Mesenchymal stem cell (in vitro differentiated cells and primary cell): ENCODE data around the gene SLC25A29.
A peak's percentile ranks its signal among the peaks of the same experiment; 100 is the strongest.

Experiments used
- DNase-seq: peaks from one replicate; pipeline ENCODE4 v3.0.0-alpha.2; 2013
- H2AFZ ChIP-seq: one replicate; pipeline ENCODE4 v1.6.1; 2013; ENCODE audit warnings: low read depth, mild to moderate bottlenecking, control low read depth, inconsistent platforms, low read length, moderate library complexity
- H2AK5ac ChIP-seq: 2 replicates; pipeline ENCODE4 v1.6.1; 2013; ENCODE audit warnings: low read length, moderate library complexity, mild to moderate bottlenecking, inconsistent platforms; ENCODE audit not compliant: severe bottlenecking
- H2BK120ac ChIP-seq: one replicate; pipeline ENCODE4 v1.6.1; 2013; ENCODE audit warnings: low read depth, mild to moderate bottlenecking, inconsistent platforms, low read length, moderate library complexity
- H2BK12ac ChIP-seq, 2 experiments: one replicate each; pipeline ENCODE4 v1.6.1; 2013; ENCODE audit warnings: inconsistent platforms in 2 of 2, low read length in 2 of 2, mild to moderate bottlenecking in 2 of 2, moderate library complexity in 2 of 2, control low read depth in 1 of 2
- H2BK15ac ChIP-seq: one replicate; pipeline ENCODE4 v1.6.1; 2013; ENCODE audit warnings: mild to moderate bottlenecking, low read depth, inconsistent platforms; ENCODE audit not compliant: poor library complexity, severe bottlenecking
- H2BK5ac ChIP-seq: 2 replicates; pipeline ENCODE4 v1.6.1; 2013; ENCODE audit warnings: low read depth, mild to moderate bottlenecking, low read length, control low read depth, inconsistent platforms; ENCODE audit not compliant: poor library complexity, severe bottlenecking
- H3K14ac ChIP-seq, 2 experiments: one replicate each; pipeline ENCODE4 v1.6.1; 2013; ENCODE audit warnings: inconsistent platforms in 2 of 2, low read length in 2 of 2, control low read depth in 1 of 2, mild to moderate bottlenecking in 1 of 2, moderate library complexity in 1 of 2
- H3K18ac ChIP-seq, 2 experiments: one replicate each; pipeline ENCODE4 v1.6.1; 2013; ENCODE audit warnings: inconsistent platforms in 2 of 2, low read length in 2 of 2, control low read depth in 1 of 2, low read depth in 1 of 2, mild to moderate bottlenecking in 1 of 2
- H3K23ac ChIP-seq, 2 experiments: one replicate each; pipeline ENCODE4 v1.6.1; 2013; ENCODE audit warnings: inconsistent platforms in 2 of 2, low read length in 2 of 2, mild to moderate bottlenecking in 2 of 2, moderate library complexity in 2 of 2, control low read depth in 1 of 2
- H3K27ac ChIP-seq: 2 replicates; pipeline ENCODE4 v1.5.1; 2013; ENCODE audit warnings: mild to moderate bottlenecking, moderate library complexity, low read length, control low read depth, inconsistent platforms; ENCODE audit not compliant: poor library complexity, severe bottlenecking
- H3K27me3 ChIP-seq, 2 experiments: 2 replicates each; pipeline versions ENCODE4 v1.6.1 to v1.7.0; 2013; ENCODE audit warnings: low read length in 2 of 2, mild to moderate bottlenecking in 2 of 2, moderate library complexity in 2 of 2, control low read depth in 1 of 2, inconsistent platforms in 1 of 2; ENCODE audit not compliant: control insufficient read depth in 1 of 2, insufficient read depth in 1 of 2
- H3K36me3 ChIP-seq, 2 experiments: 2 replicates each; pipeline versions ENCODE4 v1.6.1 to v1.7.0; 2013; ENCODE audit warnings: low read length in 2 of 2, control low read depth in 1 of 2, inconsistent platforms in 1 of 2, low read depth in 1 of 2, mild to moderate bottlenecking in 1 of 2; ENCODE audit not compliant: insufficient read depth in 2 of 2, control insufficient read depth in 1 of 2
- H3K4ac ChIP-seq, 2 experiments: one replicate each; pipeline ENCODE4 v1.6.1; 2013; ENCODE audit warnings: inconsistent platforms in 2 of 2, low read length in 2 of 2, mild to moderate bottlenecking in 2 of 2, moderate library complexity in 2 of 2, control low read depth in 1 of 2, low read depth in 1 of 2
- H3K4me1 ChIP-seq: 2 replicates; pipeline ENCODE4 v1.6.1; 2013; ENCODE audit warnings: low read depth, low read length, control low read depth; ENCODE audit not compliant: control insufficient read depth, insufficient read depth
- H3K4me2 ChIP-seq: 2 replicates; pipeline ENCODE4 v1.6.1; 2013; ENCODE audit warnings: low read length, mild to moderate bottlenecking, inconsistent platforms; ENCODE audit not compliant: poor library complexity, severe bottlenecking
- H3K4me3 ChIP-seq, 2 experiments: 2 replicates each; pipeline versions ENCODE4 v1.5.1 to v1.7.0; 2013; ENCODE audit warnings: low read length in 2 of 2, mild to moderate bottlenecking in 2 of 2, control low read depth in 1 of 2, low read depth in 1 of 2; ENCODE audit not compliant: insufficient read depth in 1 of 2
- H3K79me1 ChIP-seq: replicated peaks from 2 replicates; pipeline ENCODE4 v1.6.1; 2013; ENCODE audit warnings: mild to moderate bottlenecking, control low read depth, low read length, inconsistent platforms; ENCODE audit not compliant: poor library complexity, severe bottlenecking
- H3K9ac ChIP-seq: 2 replicates; pipeline ENCODE4 v1.7.0; 2013; ENCODE audit warnings: mild to moderate bottlenecking, low read length, moderate library complexity
- H3K9me3 ChIP-seq: 2 replicates; pipeline ENCODE4 v1.7.0; 2013; ENCODE audit warnings: mild to moderate bottlenecking, low read length; ENCODE audit not compliant: control insufficient read depth
- H4K8ac ChIP-seq: one replicate; pipeline ENCODE4 v1.6.1; 2013; ENCODE audit warnings: inconsistent platforms, mild to moderate bottlenecking, low read length, moderate library complexity
- H4K91ac ChIP-seq: one replicate; pipeline ENCODE4 v1.6.1; 2013; ENCODE audit warnings: mild to moderate bottlenecking, low read length, inconsistent platforms
- WGBS: methylation state at CpG from one replicate; pipeline ENCODE4 v1.1.7; 2013; ENCODE audit warnings: mixed read lengths; 5-methylcytosine and 5-hydroxymethylcytosine counted together

SLC25A29 gene

DNA sequence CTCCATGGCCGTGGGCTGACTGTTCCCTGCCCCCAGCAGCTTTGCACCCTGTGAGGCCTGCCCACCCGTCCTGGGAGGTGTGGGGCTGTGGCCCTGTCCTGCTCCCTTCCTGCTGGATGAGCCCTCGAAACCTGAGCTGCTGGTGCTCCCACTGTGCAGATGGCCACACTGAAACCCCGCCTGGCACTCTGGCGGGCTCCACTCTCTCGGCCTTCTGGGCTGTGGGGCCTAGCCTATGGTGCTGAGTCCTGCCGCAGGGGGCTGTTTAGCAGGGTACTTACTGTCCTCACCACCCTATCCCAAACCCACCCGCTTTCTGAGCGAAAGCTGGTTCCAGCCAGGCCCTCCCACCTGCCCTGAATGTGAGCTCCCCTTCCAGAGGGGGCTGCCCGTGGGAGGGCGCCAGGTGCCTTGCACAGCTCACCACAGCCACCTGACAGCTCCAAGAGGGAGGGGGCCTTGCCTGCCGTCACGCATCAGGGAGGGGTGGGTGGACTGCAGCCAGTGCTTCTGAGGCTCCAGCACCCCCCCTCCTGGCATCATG lies 24.2 kb upstream of the SLC25A29 start:
- no peak overlapping the region for H2BK15ac ChIP-seq
- H2AFZ ChIP-seq, result no peak overlapping the region
- no peak overlapping the region for H2BK5ac ChIP-seq
- no peak for DNase-seq
- peaks cover 0 to 9% of the 10 kb centered on the region in 2 experiments for H3K27me3 ChIP-seq
- WGBS, result 89% methylated on average over 13 of the region's 13 CpGs
- no peak overlapping the region for H3K27ac ChIP-seq
- H2BK12ac ChIP-seq, result peak overlapping the region in 1 of 2 experiments; percentile 24
- H3K4ac ChIP-seq, result no peak overlapping the region
- peak overlapping the region in 1 of 2 experiments; percentile 47 for H3K14ac ChIP-seq
- no peak overlapping the region for H2AK5ac ChIP-seq
- H3K18ac ChIP-seq, result no peak overlapping the region
- no peak overlapping the region for H3K23ac ChIP-seq
- H2BK120ac ChIP-seq, result no peak overlapping the region
- H3K4me2 ChIP-seq, result no peak overlapping the region
- H3K4me3 ChIP-seq, result no peak overlapping the region
- no peak overlapping the region for H4K8ac ChIP-seq
- no peaks in the 10 kb centered on the region for H3K9me3 ChIP-seq
- H3K36me3 ChIP-seq, result peaks cover 17 to 35% of the 10 kb centered on the region in 2 experiments
- peaks cover 11% of the 10 kb centered on the region for H3K4me1 ChIP-seq
- no peak overlapping the region for H4K91ac ChIP-seq
- no peaks in the 10 kb centered on the region for H3K79me1 ChIP-seq
- H3K9ac ChIP-seq, result no peak overlapping the region

DNA sequence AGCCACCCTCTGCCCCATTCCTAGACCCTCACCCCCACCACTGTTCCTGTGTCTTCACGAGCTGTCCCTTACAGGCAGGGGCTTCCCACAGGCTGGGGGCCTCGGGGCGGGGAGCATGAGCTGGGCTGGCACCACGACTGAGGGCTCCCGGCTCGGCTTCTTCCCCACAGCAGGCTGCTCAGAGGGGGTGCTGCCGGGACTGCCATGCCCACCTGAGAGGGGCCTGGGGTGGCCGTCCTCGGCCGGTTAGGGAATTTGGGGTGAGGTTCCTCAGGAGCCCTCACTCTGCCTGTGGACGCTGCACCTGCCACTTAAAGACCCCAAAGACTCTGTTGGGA lies 23.7 kb upstream of the SLC25A29 start:
- Histone ChIP-seq H2BK15ac (peak overlapping the region; percentile 2), H3K9me3 (no peaks in the 10 kb centered on the region), H3K4ac (no peak overlapping the region), H3K36me3 (peaks cover 15 to 34% of the 10 kb centered on the region in 2 experiments), H2BK120ac (no peak overlapping the region), H3K4me1 (peaks cover 11% of the 10 kb centered on the region), H3K79me1 (no peaks in the 10 kb centered on the region), H3K18ac (no peak overlapping the region), H2AFZ (no peak overlapping the region), H3K9ac (no peak overlapping the region), H4K8ac (no peak overlapping the region), H3K27ac (no peak overlapping the region), H3K14ac (no peak overlapping the region), H3K27me3 (peaks cover 0 to 9% of the 10 kb centered on the region in 2 experiments), H2BK12ac (no peak overlapping the region), H4K91ac (no peak overlapping the region), H2BK5ac (no peak overlapping the region), H3K4me3 (no peak overlapping the region), H3K4me2 (no peak overlapping the region), H3K23ac (no peak overlapping the region), H2AK5ac (no peak overlapping the region)
- no peak for DNase-seq
- 83% methylated on average over 11 of the region's 11 CpGs for WGBS

GRCh38 chr14:100329233-100330006 lies 23.2 kb upstream of the SLC25A29 start:
- Histone ChIP-seq H3K4ac (no peak overlapping the region), H4K91ac (peak overlapping the region; percentile 31), H2AK5ac (no peak overlapping the region), H3K9me3 (no peaks in the 10 kb centered on the region), H3K9ac (no peak overlapping the region), H3K23ac (no peak overlapping the region), H3K14ac (no peak overlapping the region), H3K4me1 (peaks cover 11% of the 10 kb centered on the region), H3K79me1 (no peaks in the 10 kb centered on the region), H3K27me3 (peaks cover 0 to 9% of the 10 kb centered on the region in 2 experiments), H2BK5ac (no peak overlapping the region), H3K4me2 (no peak overlapping the region), H3K18ac (no peak overlapping the region), H4K8ac (no peak overlapping the region), H3K36me3 (peaks cover 10 to 28% of the 10 kb centered on the region in 2 experiments), H3K27ac (no peak overlapping the region), H3K4me3 (no peak overlapping the region), H2BK15ac (no peak overlapping the region), H2BK120ac (no peak overlapping the region), H2AFZ (no peak overlapping the region), H2BK12ac (no peak overlapping the region)
- WGBS, result 91% methylated on average over 36 of the region's 36 CpGs
- no peak for DNase-seq

GRCh38 chr14:100328495-100329163 lies 22.4 kb upstream of the SLC25A29 start:
- no peaks in the 10 kb centered on the region for H3K9me3 ChIP-seq
- no peak overlapping the region for H3K4me3 ChIP-seq
- H3K27me3 ChIP-seq, result peaks cover 0 to 9% of the 10 kb centered on the region in 2 experiments
- no peak overlapping the region for H2BK12ac ChIP-seq
- no peak overlapping the region for H3K27ac ChIP-seq
- no peak overlapping the region for H2AK5ac ChIP-seq
- H4K8ac ChIP-seq, result peak overlapping the region; percentile 16
- H3K18ac ChIP-seq, result no peak overlapping the region
- H3K23ac ChIP-seq, result no peak overlapping the region
- H3K9ac ChIP-seq, result no peak overlapping the region
- peaks cover 2 to 23% of the 10 kb centered on the region in 2 experiments for H3K36me3 ChIP-seq
- H3K14ac ChIP-seq, result no peak overlapping the region
- no peak overlapping the region for H2BK5ac ChIP-seq
- H3K79me1 ChIP-seq, result no peaks in the 10 kb centered on the region
- no peak for DNase-seq
- H2BK120ac ChIP-seq, result no peak overlapping the region
- peaks cover 11% of the 10 kb centered on the region for H3K4me1 ChIP-seq
- no peak overlapping the region for H2AFZ ChIP-seq
- H4K91ac ChIP-seq, result no peak overlapping the region
- no peak overlapping the region for H3K4me2 ChIP-seq
- no peak overlapping the region for H3K4ac ChIP-seq
- 91% methylated on average over 32 of the region's 32 CpGs for WGBS
- H2BK15ac ChIP-seq, result no peak overlapping the region
